Naive thymus-derived CD8-positive, alpha-beta T cell (primary cell): ENCODE measurements around the gene MARK4. TPM values are rescaled to one million over a fixed set of nuclear protein-coding genes. Genes with fewer than 3 reads are reported as not detected.
"Not testable (repeated sequence)": the region's sequence is repeated elsewhere in the genome, so short reads cannot be mapped to it uniquely, and the experiment has no call there.

Source experiments
- ATAC-seq, 2 donors: fragments of 150-1000 bp; cut with Tn5 transposase in 1 of 2; sonication (Bioruptor Pico), chemical (Tn5 transposase) in 1 of 2; 1 replicate in 1 of 2; 2 replicates in 1 of 2; pipeline ENCODE4 v1.10.0; 2021; ENCODE audit warnings: mild to moderate bottlenecking in 2 of 2, moderate library complexity in 2 of 2
- POLR2A ChIA-PET: fragments of 350-600 bp; sonication (Branson Sonifier 250); formaldehyde crosslinking; loops from one replicate; lab custom pipeline; 2021; ENCODE audit warnings: antibody characterized with exemption; lab: Charles Lee
- DNase-seq, 10 donors: peaks; one replicate each; pipeline versions ENCODE4 v3.0.0 to v3.0.0-alpha.2; 2020 to 2022
- H3K27ac Mint-ChIP-seq, 10 donors: one replicate each; pipeline ENCODE4 v1.8.0; 2020 to 2022; ENCODE audit warnings: mild to moderate bottlenecking in 10 of 10, mixed read lengths in 10 of 10, moderate library complexity in 4 of 10, inconsistent platforms in 1 of 10
- H3K27me3 Mint-ChIP-seq, 5 donors: one replicate each; pipeline ENCODE4 v1.8.0; 2021 to 2022; ENCODE audit warnings: mixed read lengths in 5 of 5
- H3K36me3 Mint-ChIP-seq, 3 donors: one replicate each; pipeline ENCODE4 v1.8.0; 2020 to 2022; ENCODE audit warnings: mixed read lengths in 3 of 3, mild to moderate bottlenecking in 2 of 3, inconsistent platforms in 1 of 3
- H3K4me1 Mint-ChIP-seq, 4 donors: one replicate each; pipeline ENCODE4 v1.8.0; 2021 to 2022; ENCODE audit warnings: mixed read lengths in 4 of 4
- H3K4me3 Mint-ChIP-seq, 10 donors: one replicate each; pipeline ENCODE4 v1.8.0; 2020 to 2022; ENCODE audit warnings: mild to moderate bottlenecking in 10 of 10, mixed read lengths in 10 of 10, moderate library complexity in 6 of 10, inconsistent platforms in 1 of 10
- H3K9me3 Mint-ChIP-seq, 9 donors: one replicate each; pipeline ENCODE4 v1.8.0; 2020 to 2022; ENCODE audit warnings: mixed read lengths in 9 of 9, mild to moderate bottlenecking in 3 of 9, inconsistent platforms in 1 of 9, moderate library complexity in 1 of 9
- polyA plus RNA-seq, 3 donors: library from polyadenylated mRNA; unstranded; fragments of 300-500 nt; fragmentation: Illumina TruSeq; gene quantifications; one replicate each; pipeline ENCODE4 v1.2.3, GENCODE V29; 2021
- total RNA-seq, 8 experiments: library from RNA in 2 of 8; stranded (reverse) in 2 of 8; gene quantifications; one replicate each; pipeline ENCODE4 v1.2.3 and lab custom pipeline; 2021 to 2026

The MARK4 gene
- total and polyA plus RNA-seq, 5 experiments from 2014 or later = 0.79 to 24.9 (median 0.95) TPM

GRCh38 chr19:45304141-45304926 is 53.3 kb downstream of the MARK4 start:
- ATAC-seq = no peak
- Mint-ChIP-seq H3K9me3 (no peaks in the 10 kb centered on the region), H3K4me3 (no peak overlapping the region), H3K27me3 (no peaks in the 10 kb centered on the region), H3K36me3 (peaks cover 0 to 16% (median 9%) of the 10 kb centered on the region in 3 donors), H3K4me1 (peaks cover 0 to 8% (median 3%) of the 10 kb centered on the region in 4 donors), H3K27ac (no peak overlapping the region)
- POLR2A ChIA-PET = no interaction called here
- no peak for DNase-seq

GRCh38 chr19:45305007-45305406 is 53.9 kb downstream of the MARK4 start:
- POLR2A ChIA-PET = no interaction called here

GRCh38 chr19:45305421-45305820 is 54.4 kb downstream of the MARK4 start:
- H3K9me3 Mint-ChIP-seq = no peaks in the 10 kb centered on the region
- ATAC-seq = no peak
- no peaks in the 10 kb centered on the region for H3K27me3 Mint-ChIP-seq
- no peak for DNase-seq
- H3K4me3 Mint-ChIP-seq = no peak overlapping the region
- POLR2A ChIA-PET = no interaction called here
- H3K4me1 Mint-ChIP-seq = peaks cover 0 to 8% (median 3%) of the 10 kb centered on the region in 4 donors
- H3K36me3 Mint-ChIP-seq = peaks cover 0 to 8% (median 5%) of the 10 kb centered on the region in 3 donors
- peak overlapping the region in 2 of 10 donors; percentile 14 to 78 for H3K27ac Mint-ChIP-seq

More at GRCh38 chr19:45305007-45305406, 53.9 kb downstream of the MARK4 start:
- Mint-ChIP-seq H3K4me1 (peaks cover 0 to 8% (median 3%) of the 10 kb centered on the region in 4 donors), H3K36me3 (peaks cover 0 to 11% (median 7%) of the 10 kb centered on the region in 3 donors), H3K4me3 (no peak overlapping the region), H3K9me3 (no peaks in the 10 kb centered on the region), H3K27ac (no peak overlapping the region), H3K27me3 (no peaks in the 10 kb centered on the region)
- no peak for ATAC-seq
- DNase-seq = no peak

- no peak overlapping the region for H3K4me3 Mint-ChIP-seq
- peaks cover 0 to 8% (median 3%) of the 10 kb centered on the region in 4 donors for H3K4me1 Mint-ChIP-seq
- no peak for ATAC-seq
- H3K36me3 Mint-ChIP-seq = peaks cover 0 to 8% (median 4%) of the 10 kb centered on the region in 3 donors
- H3K27me3 Mint-ChIP-seq = peaks cover 0 to under 1% (median 0%) of the 10 kb centered on the region in 5 donors
- no peak for DNase-seq
- H3K9me3 Mint-ChIP-seq = no peaks in the 10 kb centered on the region
- peak overlapping the region in 2 of 10 donors; percentile 14 to 78 for H3K27ac Mint-ChIP-seq
- POLR2A ChIA-PET = no interaction called here
These were observed 55.0 kb downstream of the MARK4 start for GRCh38 chr19:45306040-45306439.

GRCh38 chr19:45306518-45307027 is 55.5 kb downstream of the MARK4 start:
- Mint-ChIP-seq H3K4me1 (peaks cover 0 to 8% (median 3%) of the 10 kb centered on the region in 4 donors), H3K4me3 (no peak overlapping the region), H3K27me3 (peaks cover 0 to 6% (median 2%) of the 10 kb centered on the region in 5 donors), H3K9me3 (no peaks in the 10 kb centered on the region), H3K27ac (peak overlapping the region in 1 of 10 donors; percentile 46), H3K36me3 (peaks cover 0 to 8% (median 4%) of the 10 kb centered on the region in 3 donors)
- no peak for DNase-seq
- ATAC-seq = no peak
- POLR2A ChIA-PET = no interaction called here

- POLR2A ChIA-PET = no interaction called here
- H3K9me3 Mint-ChIP-seq = no peaks in the 10 kb centered on the region
- H3K4me3 Mint-ChIP-seq = no peak overlapping the region
- peaks cover 0 to 8% (median 2%) of the 10 kb centered on the region in 3 donors for H3K36me3 Mint-ChIP-seq
- peaks cover 0 to 12% (median 2%) of the 10 kb centered on the region in 5 donors for H3K27me3 Mint-ChIP-seq
- ATAC-seq = no peak
- peaks cover 0 to 8% (median 3%) of the 10 kb centered on the region in 4 donors for H3K4me1 Mint-ChIP-seq
- no peak for DNase-seq
- peak overlapping the region in 2 of 10 donors; percentile 71 to 73 for H3K27ac Mint-ChIP-seq
These were observed 56.3 kb downstream of the MARK4 start for GRCh38 chr19:45307361-45307760.

- H3K9me3 Mint-ChIP-seq, H3K4me3 Mint-ChIP-seq, ATAC-seq, H3K27ac Mint-ChIP-seq, H3K4me1 Mint-ChIP-seq, POLR2A ChIA-PET, H3K36me3 Mint-ChIP-seq, DNase-seq: not testable (repeated sequence)
- H3K27me3 Mint-ChIP-seq = peaks cover 5 to 26% (median 9%) of the 10 kb centered on the region in 5 donors
These were observed 58.3 kb downstream of the MARK4 start for GRCh38 chr19:45309322-45309721.

GRCh38 chr19:45311621-45312020 is 60.5 kb downstream of the MARK4 start:
- DNase-seq (no peak), ATAC-seq (no peak)
- H3K4me3 Mint-ChIP-seq = no peak overlapping the region

GRCh38 chr19:45312285-45312684 is 61.2 kb downstream of the MARK4 start:
- POLR2A ChIA-PET, H3K9me3 Mint-ChIP-seq: not testable (repeated sequence)

More at GRCh38 chr19:45311621-45312020, 60.5 kb downstream of the MARK4 start:
- Mint-ChIP-seq H3K36me3 (no peaks in the 10 kb centered on the region), H3K4me1 (no peaks in the 10 kb centered on the region), H3K9me3 (no peaks in the 10 kb centered on the region), H3K27me3 (peaks cover 8 to 47% (median 21%) of the 10 kb centered on the region in 5 donors), H3K27ac (no peak overlapping the region)
- POLR2A ChIA-PET = no interaction called here

GRCh38 chr19:45314708-45315245 is 63.7 kb downstream of the MARK4 start:
- peaks cover 14 to 68% (median 31%) of the 10 kb centered on the region in 5 donors for H3K27me3 Mint-ChIP-seq

More at GRCh38 chr19:45312285-45312684, 61.2 kb downstream of the MARK4 start:
- not testable (repeated sequence) for H3K4me1 Mint-ChIP-seq, ATAC-seq, H3K4me3 Mint-ChIP-seq, H3K36me3 Mint-ChIP-seq, DNase-seq
- Mint-ChIP-seq H3K27ac (peak overlapping the region in 1 of 10 donors; percentile 40), H3K27me3 (peaks cover 11 to 54% (median 25%) of the 10 kb centered on the region in 5 donors)

GRCh38 chr19:45315304-45315703 is 64.2 kb downstream of the MARK4 start:
- no peak overlapping the region for H3K27ac Mint-ChIP-seq
- ATAC-seq = no peak
- peaks cover 0 to 2% (median 0%) of the 10 kb centered on the region in 9 donors for H3K9me3 Mint-ChIP-seq
- no peak overlapping the region for H3K4me3 Mint-ChIP-seq
- no peak for DNase-seq
- POLR2A ChIA-PET = no interaction called here
- no peaks in the 10 kb centered on the region for H3K36me3 Mint-ChIP-seq
- peaks cover 14 to 68% (median 31%) of the 10 kb centered on the region in 5 donors for H3K27me3 Mint-ChIP-seq
- peaks cover 0 to 1% (median 0%) of the 10 kb centered on the region in 4 donors for H3K4me1 Mint-ChIP-seq

More at GRCh38 chr19:45314708-45315245, 63.7 kb downstream of the MARK4 start:
- POLR2A ChIA-PET = no interaction called here
- Mint-ChIP-seq H3K27ac (no peak overlapping the region), H3K4me1 (peaks cover 0 to 1% (median 0%) of the 10 kb centered on the region in 4 donors), H3K9me3 (peaks cover 0 to 2% (median 0%) of the 10 kb centered on the region in 9 donors), H3K4me3 (no peak overlapping the region), H3K36me3 (no peaks in the 10 kb centered on the region)
- no peak for ATAC-seq
- no peak for DNase-seq

GRCh38 chr19:45320997-45321775 is 70.1 kb downstream of the MARK4 start:
- Mint-ChIP-seq H3K27me3 (peaks cover 19 to 66% (median 33%) of the 10 kb centered on the region in 5 donors), H3K27ac (no peak overlapping the region), H3K36me3 (no peaks in the 10 kb centered on the region), H3K4me1 (peaks cover 0 to 4% (median under 1%) of the 10 kb centered on the region in 4 donors), H3K9me3 (peaks cover 0 to 2% (median 0%) of the 10 kb centered on the region in 9 donors), H3K4me3 (no peak overlapping the region)
- ATAC-seq (no peak), DNase-seq (peak in 1 of 10 donors; percentile 44)
- POLR2A ChIA-PET = no interaction called here
